ENCODE data around the gene PCDH12. TPM values are rescaled to one million over a fixed set of nuclear protein-coding genes. Genes with fewer than 3 reads are reported as not detected.

PCDH12 gene
- polyA plus RNA-seq, 1 of the 3 experiments (the other 2 are of a cell fraction), result 0.02 TPM

- 0% methylated on average over 1 of the region's 1 CpG for WGBS (ENCODE audit: low lambda C conversion rate)
- H3K79me2 ChIP-seq (ENCODE audit: insufficient read depth), result no peaks in the 10 kb centered on the region
- no peak overlapping the region for H3K9ac ChIP-seq
- H3K27ac ChIP-seq (ENCODE audit: low read depth in 2 of 2, low read length in 1 of 2), result no peak overlapping the region
- H3K4me2 ChIP-seq, result no peak overlapping the region
- H3K4me1 ChIP-seq (ENCODE audit: control insufficient read depth in 1 of 2, insufficient read depth in 2 of 2, low read depth in 1 of 2, low read length in 1 of 2), result peaks cover 0 to 13% of the 10 kb centered on the region in 2 experiments; a peak in 1 of 4 replicates
- H3K9me3 ChIP-seq, result no peaks in the 10 kb centered on the region
- H4K20me1 ChIP-seq (ENCODE audit: insufficient read depth), result no peaks in the 10 kb centered on the region
- no peak overlapping the region for H3K4me3 ChIP-seq (ENCODE audit: low read depth in 2 of 2, low read length in 1 of 2)
- H3K36me3 ChIP-seq (replicated peaks in 1 of 2; ENCODE audit: control insufficient read depth in 1 of 2, insufficient read depth in 2 of 2, low read length in 1 of 2), result no peaks in the 10 kb centered on the region
- H3K27me3 ChIP-seq (ENCODE audit: insufficient read depth), result peaks cover 3% of the 10 kb centered on the region; the same call in 1 of the 2 replicates
- no peak for DNase-seq
- TF ChIP-seq NRF1 (IDR thresholded peaks at IDR 0.05; ENCODE audit: low read depth, low read length) (no peak), YY1 (IDR thresholded peaks at IDR 0.05; ENCODE audit: low read depth) (no peak), MXI1 (IDR thresholded peaks at IDR 0.05; ENCODE audit: low read depth, low read length) (no peak), USF2 (IDR thresholded peaks at IDR 0.05; ENCODE audit: borderline replicate concordance, low read depth, low read length) (no peak), CTCF (IDR thresholded peaks at IDR 0.05) (no peak), USF1 (IDR thresholded peaks at IDR 0.05; ENCODE audit: borderline replicate concordance, low read depth) (no peak), TEAD4 (IDR thresholded peaks at IDR 0.05; ENCODE audit: borderline replicate concordance, insufficient read depth) (no peak), NFIC (IDR thresholded peaks at IDR 0.05; ENCODE audit: borderline replicate concordance) (no peak), SMC3 (IDR thresholded peaks at IDR 0.05; ENCODE audit: low read depth, low read length) (no peak), FOXM1 (IDR thresholded peaks at IDR 0.05; ENCODE audit: low read depth) (no peak), SIN3A (IDR thresholded peaks at IDR 0.05; ENCODE audit: borderline replicate concordance, low read depth, low read length) (no peak), RAD21 (IDR thresholded peaks at IDR 0.05; ENCODE audit: low read length) (no peak)
- CTCF ChIA-PET, result interaction anchor here (1.4 to 6.0 kb wide), 5 partner anchors 7 to 215 kb away, joined by 3 to 30 read pairs (median 6); no protein-coding TSS in a partner anchor
- no peaks in the 10 kb centered on the region for H3K9me2 ChIP-seq
- no peaks in the 10 kb centered on the region for H3F3A ChIP-seq (replicated peaks; ENCODE audit: insufficient read depth)
- POLR2A ChIA-PET, result no interaction called here
- H2AFZ ChIP-seq (ENCODE audit: low read depth), result no peak overlapping the region
Measured at GRCh38 chr5:141906972-141907371, 51.0 kb downstream of the PCDH12 start.

- 14% methylated on average over 1 of the region's 1 CpG for WGBS (ENCODE audit: low lambda C conversion rate)
- POLR2A ChIA-PET, result no interaction called here
- H3K27ac ChIP-seq (ENCODE audit: low read depth in 2 of 2, low read length in 1 of 2), result no peak overlapping the region
Measured at GRCh38 chr5:141906517-141906916, 51.5 kb downstream of the PCDH12 start.

More at GRCh38 chr5:141906517-141906916, 51.5 kb downstream of the PCDH12 start:
- no peaks in the 10 kb centered on the region for H3K79me2 ChIP-seq (ENCODE audit: insufficient read depth)
- CTCF ChIA-PET, result interaction anchor here (1.4 to 6.0 kb wide), 7 partner anchors 8 to 215 kb away, joined by 3 to 30 read pairs (median 5); no protein-coding TSS in a partner anchor
- no peak overlapping the region for H3K4me2 ChIP-seq
- no peaks in the 10 kb centered on the region for H3K9me2 ChIP-seq
- H3K9ac ChIP-seq, result no peak overlapping the region
- no peaks in the 10 kb centered on the region for H3K36me3 ChIP-seq (replicated peaks in 1 of 2; ENCODE audit: control insufficient read depth in 1 of 2, insufficient read depth in 2 of 2, low read length in 1 of 2)
- H2AFZ ChIP-seq (ENCODE audit: low read depth), result no peak overlapping the region
- peaks cover 0 to 16% of the 10 kb centered on the region in 2 experiments; a peak in 1 of 4 replicates for H3K4me1 ChIP-seq (ENCODE audit: control insufficient read depth in 1 of 2, insufficient read depth in 2 of 2, low read depth in 1 of 2, low read length in 1 of 2)
- H3K9me3 ChIP-seq, result no peaks in the 10 kb centered on the region
- TF ChIP-seq RXRA (IDR thresholded peaks at IDR 0.05; ENCODE audit: borderline replicate concordance, low read depth) (no peak), TAF1 (IDR thresholded peaks at IDR 0.05; ENCODE audit: borderline replicate concordance, low read depth, low read length) (no peak), CHD2 (IDR thresholded peaks at IDR 0.05; ENCODE audit: low read length, partially characterized antibody) (no peak), SIN3A (IDR thresholded peaks at IDR 0.05; ENCODE audit: borderline replicate concordance, low read depth, low read length) (no peak), NFIC (IDR thresholded peaks at IDR 0.05; ENCODE audit: borderline replicate concordance) (no peak), POLR2AphosphoS5 (IDR thresholded peaks at IDR 0.05; ENCODE audit: low read depth, low read length) (no peak)
- no peaks in the 10 kb centered on the region for H4K20me1 ChIP-seq (ENCODE audit: insufficient read depth)
- H3F3A ChIP-seq (replicated peaks; ENCODE audit: insufficient read depth), result no peaks in the 10 kb centered on the region
- peaks cover 7% of the 10 kb centered on the region for H3K27me3 ChIP-seq (ENCODE audit: insufficient read depth)
- H3K4me3 ChIP-seq (ENCODE audit: low read depth in 2 of 2, low read length in 1 of 2), result no peak overlapping the region
- DNase-seq, result no peak

All from SK-N-SH (cell line).